Activated CD4-positive, alpha-beta T cell treated with anti-CD3 and anti-CD28 coated beads, Interleukin-2, Interleukin-6, amounts not matched to agents 100 ng/mL and 50 ng/mL, durations not matched to agents 16 hours and 8 hours (primary cell): ENCODE data around the gene PYGB.
"Not testable (repeated sequence)": the region's sequence is repeated elsewhere in the genome, so short reads cannot be mapped to it uniquely, and the experiment has no call there.

Source experiments
- DNase-seq: peaks from one replicate; pipeline ENCODE4 v3.0.0-alpha.2; 2020

Gene PYGB

GRCh38 chr20:25314497-25315417, 66.9 kb downstream of the PYGB start:
- no peak for DNase-seq

GRCh38 chr20:25315418-25316210, 67.7 kb downstream of the PYGB start:
- no peak for DNase-seq

GRCh38 chr20:25316506-25317190, 68.8 kb downstream of the PYGB start:
- DNase-seq = no peak

GRCh38 chr20:25317351-25318075, 69.6 kb downstream of the PYGB start:
- no peak for DNase-seq

GRCh38 chr20:25318471-25319240, 70.8 kb downstream of the PYGB start:
- DNase-seq = no peak

GRCh38 chr20:25319241-25320034, 71.6 kb downstream of the PYGB start:
- no peak for DNase-seq

GRCh38 chr20:25320035-25320800, 72.3 kb downstream of the PYGB start:
- no peak for DNase-seq

GRCh38 chr20:25321262-25321831, 73.5 kb downstream of the PYGB start:
- DNase-seq = no peak

GRCh38 chr20:25321991-25322390, 74.1 kb downstream of the PYGB start:
- DNase-seq = no peak

GRCh38 chr20:25323496-25324246, 75.8 kb downstream of the PYGB start:
- DNase-seq = no peak

GRCh38 chr20:25324412-25324811, 76.5 kb downstream of the PYGB start:
- DNase-seq = no peak

- DNase-seq = no peak
These were observed 77.2 kb downstream of the PYGB start for GRCh38 chr20:25325073-25325472.

- DNase-seq = no peak
These were observed 78.1 kb downstream of the PYGB start for GRCh38 chr20:25325997-25326396.

- no peak for DNase-seq
These were observed 79.8 kb downstream of the PYGB start for GRCh38 chr20:25327521-25328235.

GRCh38 chr20:25328954-25329498, 81.1 kb downstream of the PYGB start:
- DNase-seq = no peak

GRCh38 chr20:25334972-25335371, 87.1 kb downstream of the PYGB start:
- DNase-seq = not testable (repeated sequence)

- DNase-seq = no peak
These were observed 88.9 kb downstream of the PYGB start for GRCh38 chr20:25336561-25337422.
